Sigmoid colon (tissue), 4 donors: ENCODE measurements around the gene JUND.
A peak's percentile ranks its signal among the peaks of the same experiment; 100 is the strongest.

Experiments used
- CTCF ChIP-seq, 4 experiments: fragments of 450-650 bp in 3 of 4; fragments of 200-600 bp in 1 of 4; IDR thresholded peaks; one replicate each; pipeline ENCODE4 v1.5.1; 2016 to 2019; ENCODE audit warnings: antibody characterized with exemption in 4 of 4, mild to moderate bottlenecking in 3 of 4, moderate library complexity in 2 of 4
- EP300 ChIP-seq, 4 donors: sonication (generic); formaldehyde crosslinking; IDR thresholded peaks; one replicate each; pipeline ENCODE4 v1.6.1; 2017; ENCODE audit warnings: antibody characterized with exemption in 4 of 4
- POLR2A ChIP-seq, 2 donors: fragments of 450-650 bp; IDR thresholded peaks; one replicate each; pipeline ENCODE4 v1.6.1; 2016; ENCODE audit warnings: antibody characterized with exemption in 2 of 2, mild to moderate bottlenecking in 2 of 2, moderate library complexity in 2 of 2
- POLR2AphosphoS5 ChIP-seq, 4 donors: sonication (generic); formaldehyde crosslinking; IDR thresholded peaks; one replicate each; pipeline ENCODE4 v1.6.1; 2017; ENCODE audit warnings: antibody characterized with exemption in 4 of 4

GRCh38 chr19:18264971-18265540 is 16.4 kb downstream of the JUND start:
- TF ChIP-seq CTCF (IDR thresholded peaks at IDR 0.05) (no peak), POLR2A (IDR thresholded peaks at IDR 0.05) (no peak), EP300 (IDR thresholded peaks at IDR 0.05) (no peak), POLR2AphosphoS5 (IDR thresholded peaks at IDR 0.05) (peak in 1 of 4 donors; percentile 12)
